Inflammatory macrophage treated with lipopolysaccharide for 1 hour (primary cell): ENCODE measurements around the gene ASCL1.

ENCODE experiments used
- DNase-seq, 2 donors: peaks; one replicate each; pipeline ENCODE4 v3.0.0-alpha.2; 2020 to 2022

ASCL1 gene

GRCh38 chr12:102990419-102990818 is 32.9 kb downstream of the ASCL1 start:
- DNase-seq, result no peak

DNA sequence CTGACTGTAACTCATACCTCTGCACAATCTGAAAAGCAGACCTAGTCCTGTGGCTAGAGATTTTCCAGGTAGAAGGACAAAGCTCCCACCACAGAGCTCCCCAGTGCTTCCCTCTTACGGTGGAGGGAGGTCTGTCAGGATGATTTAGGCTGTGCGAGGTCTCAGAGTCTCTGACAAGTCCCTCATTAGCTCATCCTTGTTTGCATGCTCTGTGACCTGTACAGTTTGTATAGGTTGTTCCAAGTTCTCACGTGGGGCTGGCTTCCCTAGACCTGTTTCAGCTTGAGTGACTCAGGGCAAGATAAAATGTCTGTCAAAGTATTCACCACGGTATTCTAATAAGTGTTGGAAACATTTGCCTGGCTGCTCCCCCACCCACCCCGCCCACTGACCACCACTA is 34.8 kb downstream of the ASCL1 start:
- no peak for DNase-seq

DNA sequence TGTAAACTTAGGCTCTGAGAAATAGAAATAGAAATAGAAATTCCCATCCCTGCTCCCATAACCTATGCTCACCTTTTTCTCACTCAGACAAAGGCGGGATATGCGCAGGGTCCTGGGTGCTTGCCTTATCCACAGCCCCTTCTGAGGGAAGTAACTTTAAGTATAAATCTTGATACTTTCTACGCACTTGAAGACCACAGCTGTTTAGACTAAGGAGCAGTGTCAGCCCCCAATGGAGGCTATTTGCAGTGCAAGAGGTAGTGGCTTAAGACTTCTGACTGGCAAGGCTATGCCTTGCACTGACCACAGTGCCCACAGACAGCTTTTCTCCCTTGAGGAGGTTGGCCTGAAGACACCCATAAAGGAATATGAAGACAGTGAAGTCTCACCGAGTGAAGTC is 35.2 kb downstream of the ASCL1 start:
- no peak for DNase-seq

- DNase-seq, result no peak
These were observed 36.1 kb downstream of the ASCL1 start for GRCh38 chr12:102993537-102993936.

DNA sequence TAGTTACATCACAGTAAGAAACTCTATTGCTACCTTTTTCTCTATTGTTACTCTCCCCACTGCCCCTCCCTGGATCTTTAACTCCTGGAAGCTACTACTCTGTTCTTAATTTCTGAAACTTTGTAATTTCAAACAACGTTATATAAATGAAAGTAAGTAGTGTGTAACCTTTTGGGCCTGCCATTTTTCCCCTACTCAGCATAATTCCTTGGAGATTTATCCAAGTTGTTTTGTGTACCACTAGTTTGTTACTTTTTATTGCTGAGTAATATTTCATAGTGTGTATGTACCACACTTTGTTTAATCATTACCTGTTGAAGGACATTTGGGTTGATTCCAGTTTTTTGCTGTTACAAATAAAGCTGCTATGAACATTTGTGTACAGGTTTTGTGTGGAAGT is 37.9 kb downstream of the ASCL1 start:
- no peak for DNase-seq
